Measurements from ENCODE around the gene MAST1.

DNA sequence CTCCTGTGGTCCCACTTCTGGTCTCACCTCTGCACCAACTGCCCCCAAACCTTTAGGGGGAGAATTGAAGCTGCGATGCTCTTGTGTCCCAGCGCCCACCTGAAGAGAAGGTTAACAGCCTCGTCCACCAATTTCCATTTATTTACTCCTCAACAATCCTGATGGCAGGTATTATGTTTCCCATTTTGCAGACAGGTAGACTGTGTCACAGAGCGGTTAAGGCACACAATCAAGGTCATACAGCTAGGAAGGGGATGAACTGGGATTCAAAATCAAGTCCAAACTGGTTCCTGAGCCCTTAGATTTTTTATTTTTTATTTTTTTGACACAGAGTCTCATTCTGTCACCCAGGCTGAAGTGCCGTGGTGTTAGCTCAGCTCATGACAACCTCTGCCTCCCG is 36.8 kb downstream of the MAST1 start:
- TF ChIP-seq POLR2A (IDR thresholded peaks at IDR 0.05) (no peak), POLR2AphosphoS5 (IDR thresholded peaks at IDR 0.05) (no peak)

All from spleen (tissue), 3 donors.